AG04449 (cell line): ENCODE data around the gene MARCHF10.

Experiments used
- CTCF ChIA-PET: fragments of 350-600 bp; formaldehyde crosslinking; extraction: SDS; loops from one replicate; lab custom pipeline; 2021; ENCODE audit warnings: antibody characterized with exemption; lab: Yijun Ruan, JAX
- POLR2A ChIA-PET: fragments of 400-600, 350-600 bp; formaldehyde crosslinking; extraction: SDS; loops from one replicate; lab custom pipeline; 2020; ENCODE audit warnings: antibody characterized with exemption, inconsistent platforms; lab: Yijun Ruan, JAX
- DNase-seq: peaks from one replicate; pipeline ENCODE4 v3.0.0-alpha.2; 2010; ENCODE audit warnings: low read depth, low spot score
- H3K4me3 ChIP-seq: 2 replicates; pipeline ENCODE4 v1.5.1; 2011; ENCODE audit warnings: low read depth, mild to moderate bottlenecking, control low read depth, low read length
- CTCF ChIP-seq: IDR thresholded peaks from one replicate; pipeline ENCODE4 v1.5.1; 2011; ENCODE audit warnings: mild to moderate bottlenecking, moderate library complexity, low read length, control low read depth, inconsistent platforms; ENCODE audit not compliant: insufficient read depth; ENCODE audit errors: missing control alignments

MARCHF10 gene

GRCh38 chr17:62715882-62716390, 92.2 kb downstream of the MARCHF10 start:
- no peak for DNase-seq
- H3K4me3 ChIP-seq: no peak overlapping the region
- no peak for TF ChIP-seq CTCF
- ChIA-PET CTCF (no interaction called here), POLR2A (no interaction called here)

- ChIA-PET POLR2A (no interaction called here), CTCF (interaction anchor here (1.3 to 3.5 kb wide), 2 partner anchors 225 to 255 kb away, joined by 3 to 17 read pairs; no protein-coding TSS in a partner anchor)
- no peak overlapping the region for H3K4me3 ChIP-seq
- DNase-seq: no peak
- no peak for TF ChIP-seq CTCF
Observed at GRCh38 chr17:62714016-62714777, 93.9 kb downstream of the MARCHF10 start.

- CTCF ChIA-PET: interaction anchor here (3.5 kb wide), 1 partner anchor 255 kb away, joined by 17 read pairs; no protein-coding TSS in a partner anchor
- POLR2A ChIA-PET: no interaction called here
- TF ChIP-seq CTCF: no peak
- no peak for DNase-seq
- no peak overlapping the region for H3K4me3 ChIP-seq
Observed at GRCh38 chr17:62713086-62713881, 94.8 kb downstream of the MARCHF10 start.

GRCh38 chr17:62712171-62712581, 95.9 kb downstream of the MARCHF10 start:
- POLR2A ChIA-PET: no interaction called here
- no peak overlapping the region for H3K4me3 ChIP-seq
- CTCF ChIA-PET: interaction anchor here (1.6 to 3.5 kb wide), 2 partner anchors 18 to 257 kb away, joined by 3 to 17 read pairs; no protein-coding TSS in a partner anchor
- TF ChIP-seq CTCF: no peak
- DNase-seq: no peak

GRCh38 chr17:62708587-62708986, 99.5 kb downstream of the MARCHF10 start:
- ChIA-PET CTCF (interaction anchor here (0.7 to 1.0 kb wide), 4 partner anchors 14 to 374 kb away, joined by 3 to 5 read pairs (median 3); no protein-coding TSS in a partner anchor), POLR2A (no interaction called here)
- no peak for TF ChIP-seq CTCF
- no peak for DNase-seq
- no peak overlapping the region for H3K4me3 ChIP-seq

GRCh38 chr17:62707425-62707739, 100.7 kb downstream of the MARCHF10 start:
- POLR2A ChIA-PET: no interaction called here
- H3K4me3 ChIP-seq: no peak overlapping the region
- CTCF ChIA-PET: interaction anchor here (3.0 kb wide), 1 partner anchor 261 kb away, joined by 19 read pairs; no protein-coding TSS in a partner anchor
- no peak for TF ChIP-seq CTCF
- no peak for DNase-seq
